GM19025 (cell line): ENCODE data around the gene PKP3.

Experiments
- ATAC-seq: cut with Tn5 transposase; IDR thresholded peaks from one replicate; pipeline ENCODE4 v1.9.1; 2021; ENCODE audit warnings: mild to moderate bottlenecking, low read depth, moderate library complexity; ENCODE audit not compliant: unreplicated experiment

PKP3 gene

DNA sequence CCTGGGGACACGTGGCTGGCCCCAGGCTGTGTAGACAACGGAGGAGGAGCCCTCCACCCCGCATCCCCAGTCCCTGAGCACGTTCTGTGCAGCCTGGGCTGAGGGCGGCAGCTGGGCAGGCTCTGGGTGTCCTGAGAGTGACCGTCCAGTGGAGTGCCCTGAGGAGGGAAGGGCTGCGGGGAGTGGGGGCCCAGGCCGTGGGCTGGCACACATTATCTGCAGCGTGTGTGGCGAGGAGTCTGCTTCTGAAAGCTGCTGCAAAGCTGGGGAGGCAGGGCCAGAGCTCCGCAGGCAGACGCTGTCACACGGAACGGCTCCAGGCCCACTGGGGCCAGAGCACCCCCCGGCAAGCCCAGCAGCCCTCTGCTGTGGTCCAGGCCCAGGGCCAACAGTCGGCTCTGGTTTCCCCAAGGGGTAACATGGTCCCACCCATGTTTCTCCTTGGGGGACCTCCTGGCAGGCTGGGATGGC is 48.6 kb downstream of the PKP3 start:
- no peak for ATAC-seq

DNA sequence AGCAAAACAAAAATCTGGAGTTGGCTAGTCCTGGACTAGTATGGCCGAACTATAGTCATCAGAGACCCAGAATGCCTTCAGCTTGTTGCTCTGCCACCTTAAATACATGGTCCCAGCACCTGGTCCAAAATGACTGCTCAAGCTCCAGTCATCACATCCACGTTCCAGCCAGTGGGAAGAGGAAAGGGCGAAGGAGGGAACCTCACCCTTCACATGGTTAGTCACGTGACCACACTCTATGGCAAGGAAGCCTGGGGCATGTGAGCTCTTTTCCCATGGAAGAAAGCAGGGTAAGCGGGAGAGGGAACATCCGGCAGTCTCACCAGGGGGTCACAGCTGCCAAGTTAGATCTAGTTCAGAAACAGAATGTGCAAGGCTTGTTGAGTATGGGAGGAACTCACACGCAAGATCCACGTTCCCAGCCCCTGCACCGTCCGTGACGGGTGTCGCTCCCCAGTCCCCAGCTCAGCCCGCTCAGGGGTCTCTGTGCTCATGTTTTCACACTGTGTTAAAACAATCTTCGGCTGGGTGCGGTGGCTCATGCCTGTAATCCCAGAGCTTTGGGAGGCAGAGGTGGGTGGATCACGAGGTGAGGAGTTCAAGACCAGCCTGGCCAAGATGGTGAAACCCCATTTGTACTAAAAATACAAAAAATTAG is 49.7 kb downstream of the PKP3 start:
- ATAC-seq = no peak

DNA sequence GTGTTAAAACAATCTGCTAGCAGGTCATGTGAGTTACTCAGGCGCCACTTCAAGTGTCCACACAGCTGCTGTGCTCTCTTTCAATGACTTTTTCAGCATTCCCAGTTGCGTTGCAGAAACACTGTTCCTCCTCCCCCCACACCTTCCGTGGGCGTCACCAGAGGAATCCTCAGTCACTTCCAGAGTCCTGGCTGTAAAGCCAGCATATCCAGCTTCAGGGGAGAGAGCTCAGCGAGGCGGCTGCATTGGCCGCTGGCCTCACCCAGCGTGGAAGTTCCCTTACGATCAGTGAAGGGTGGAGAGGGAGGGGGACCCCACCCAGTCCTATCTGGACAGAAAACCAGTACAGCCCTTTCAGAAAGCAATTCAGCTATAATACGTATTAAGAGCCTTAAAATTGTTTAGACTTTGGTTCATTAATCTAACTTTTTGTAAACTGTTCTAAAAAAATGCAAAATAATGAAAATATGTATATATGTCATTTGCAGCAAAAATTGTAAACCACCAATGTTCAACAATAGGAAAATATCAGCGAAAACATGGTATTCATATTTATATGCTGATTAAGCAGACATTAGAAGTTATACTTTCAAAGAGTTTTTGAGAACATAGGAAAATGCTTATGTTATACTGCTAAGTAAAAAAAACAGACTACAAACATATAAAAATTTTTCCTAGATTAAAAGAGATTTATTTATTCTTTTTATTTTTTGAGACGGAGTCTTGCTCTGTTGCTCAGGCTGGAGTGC is 50.6 kb downstream of the PKP3 start:
- ATAC-seq = no peak

DNA sequence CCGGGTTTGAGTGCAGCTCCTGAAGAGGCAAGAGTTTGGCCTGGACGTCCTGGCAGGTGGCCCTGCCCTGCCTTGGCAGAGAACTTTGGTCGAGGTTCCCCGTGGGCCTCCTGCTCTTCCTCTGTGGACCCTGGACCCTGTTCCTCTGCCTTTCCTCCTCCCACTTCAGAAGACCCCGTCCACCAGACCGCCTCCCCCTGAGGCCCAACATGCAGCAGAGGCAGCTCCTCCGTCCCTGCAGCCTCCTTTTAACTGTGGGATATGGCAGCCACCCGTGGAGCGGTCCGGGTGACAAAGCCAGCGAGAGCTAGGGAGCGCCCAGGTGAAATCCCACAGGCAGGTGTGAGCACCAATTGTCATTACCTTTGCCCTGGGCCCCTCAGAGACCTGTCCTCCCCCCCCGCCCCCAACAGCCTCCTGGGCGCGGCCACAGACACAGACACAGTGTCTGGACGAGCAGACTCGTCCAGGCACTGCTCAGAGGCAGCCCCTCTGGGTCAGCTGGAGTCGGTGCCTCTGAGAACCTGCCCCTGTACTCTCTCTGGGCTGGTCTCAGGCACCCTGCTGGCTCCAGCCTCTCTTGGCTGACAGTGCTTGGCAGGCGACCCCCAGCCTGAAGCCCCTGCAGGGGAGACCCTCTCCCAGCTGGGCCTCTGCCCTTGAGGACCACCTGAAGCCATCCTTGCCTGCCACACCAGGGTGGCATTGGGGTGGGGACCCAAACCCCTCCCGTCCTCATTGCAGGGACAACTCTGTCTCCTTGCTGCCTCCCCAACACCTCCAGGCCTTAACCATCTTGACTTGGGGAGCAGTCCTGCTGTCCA is 52.0 kb downstream of the PKP3 start:
- no peak for ATAC-seq

DNA sequence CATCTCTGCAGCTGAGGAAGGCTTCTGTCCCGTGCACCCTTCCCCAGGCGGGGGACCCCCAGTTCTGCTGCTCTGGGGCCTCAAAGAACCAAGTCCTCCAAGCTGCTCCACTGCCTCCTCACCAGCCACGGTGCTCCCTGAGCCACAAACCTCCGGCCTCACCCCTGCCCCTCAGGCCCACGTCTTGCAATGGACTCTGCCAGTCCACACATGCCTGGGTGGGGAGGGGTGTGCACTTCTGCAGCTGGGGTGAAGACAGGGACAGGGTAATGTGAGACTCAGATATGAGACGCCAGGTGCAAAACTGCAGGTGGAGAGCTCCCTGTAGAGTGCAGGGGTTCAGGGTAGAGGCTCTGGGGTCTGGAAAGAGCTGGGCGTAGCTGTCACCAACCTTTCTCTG is 52.9 kb downstream of the PKP3 start:
- ATAC-seq = no peak

DNA sequence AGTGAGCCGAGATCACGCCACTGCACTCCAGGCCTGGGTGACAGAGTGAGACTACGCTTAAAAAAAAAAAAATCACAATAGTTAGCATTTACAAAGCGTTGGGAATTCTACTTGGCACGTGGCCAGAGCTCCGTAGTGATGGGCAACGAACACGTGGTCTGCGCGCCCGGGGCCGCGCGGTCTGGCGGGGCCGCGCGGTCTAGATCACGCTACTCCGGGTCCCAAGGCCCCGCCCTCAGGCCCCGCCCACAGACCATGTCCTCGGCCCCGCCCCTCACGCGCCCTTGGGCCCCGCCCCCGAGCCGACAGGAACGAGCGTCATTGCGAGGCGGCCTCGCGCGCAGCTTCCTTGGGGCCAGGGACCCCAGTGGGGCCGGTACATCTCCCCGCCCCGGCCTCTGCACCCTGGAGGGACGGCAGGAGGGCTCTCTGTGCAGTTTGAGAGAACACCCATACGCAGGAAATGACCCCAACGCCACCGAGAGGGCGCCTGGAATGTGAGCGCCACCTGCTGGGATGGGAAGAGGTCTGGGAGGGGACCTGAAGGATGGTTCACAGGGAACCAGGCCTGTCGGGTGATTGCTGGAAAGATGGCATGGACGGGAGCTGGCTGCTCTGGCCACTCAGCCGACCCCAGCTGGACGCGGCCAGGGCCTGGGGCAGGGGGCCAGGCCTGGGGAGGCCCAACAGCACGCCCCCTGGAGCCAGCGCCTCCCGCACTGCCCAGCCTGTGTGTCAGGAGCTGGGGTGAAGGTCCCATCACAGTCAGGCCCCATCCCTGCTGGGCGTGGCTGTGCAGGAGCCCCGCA is 54.1 kb downstream of the PKP3 start:
- ATAC-seq = peak; percentile 53

DNA sequence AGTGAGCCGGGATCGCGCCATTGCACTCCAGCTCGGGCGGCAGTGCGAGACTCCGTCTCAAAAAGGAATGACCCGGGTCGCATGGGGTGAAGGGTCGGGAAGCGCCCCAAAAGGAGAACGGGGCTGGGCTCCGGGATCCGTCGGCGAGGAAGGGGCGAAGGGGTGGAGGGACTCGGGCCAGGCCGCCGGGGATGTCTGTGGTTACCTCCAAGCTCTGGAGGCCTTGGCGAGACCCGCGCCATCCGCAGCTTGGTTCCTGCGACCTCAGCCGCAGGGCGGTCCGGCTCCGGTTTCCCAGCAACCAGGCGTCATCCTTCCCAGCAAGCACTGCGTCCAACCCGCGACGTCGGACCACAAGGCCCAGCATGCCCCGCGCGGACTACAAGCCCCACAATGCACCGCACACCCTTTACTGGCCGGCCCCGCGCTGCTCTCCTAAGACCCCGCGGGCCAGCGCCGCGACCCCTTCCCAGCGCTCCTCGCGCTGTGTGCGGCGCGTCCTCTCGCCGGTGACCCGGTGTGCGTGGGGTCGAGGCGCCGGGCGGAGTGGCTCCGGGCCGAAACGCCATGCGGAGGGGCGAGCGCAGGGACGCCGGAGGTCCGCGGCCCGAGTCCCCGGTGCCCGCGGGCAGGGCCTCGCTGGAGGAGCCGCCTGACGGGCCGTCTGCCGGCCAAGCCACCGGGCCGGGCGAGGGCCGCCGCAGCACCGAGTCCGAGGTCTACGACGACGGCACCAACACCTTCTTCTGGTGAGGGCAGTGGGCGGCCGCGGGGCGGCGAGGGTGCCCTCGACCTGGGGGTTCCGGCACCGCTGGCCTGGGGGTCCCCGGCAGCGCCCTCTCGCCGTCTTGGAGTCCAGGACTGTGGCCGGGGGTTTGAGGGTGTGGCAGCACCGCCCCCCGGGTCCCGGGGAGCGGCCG is 56.1 kb downstream of the PKP3 start, which contains the start of gene PTDSS2:
PTDSS2 (plus strand) TSS at position 391 of the 920 bp plus-strand sequence; CDS start at position 568, 177 bp downstream.
- ATAC-seq = peak; percentile 60

DNA sequence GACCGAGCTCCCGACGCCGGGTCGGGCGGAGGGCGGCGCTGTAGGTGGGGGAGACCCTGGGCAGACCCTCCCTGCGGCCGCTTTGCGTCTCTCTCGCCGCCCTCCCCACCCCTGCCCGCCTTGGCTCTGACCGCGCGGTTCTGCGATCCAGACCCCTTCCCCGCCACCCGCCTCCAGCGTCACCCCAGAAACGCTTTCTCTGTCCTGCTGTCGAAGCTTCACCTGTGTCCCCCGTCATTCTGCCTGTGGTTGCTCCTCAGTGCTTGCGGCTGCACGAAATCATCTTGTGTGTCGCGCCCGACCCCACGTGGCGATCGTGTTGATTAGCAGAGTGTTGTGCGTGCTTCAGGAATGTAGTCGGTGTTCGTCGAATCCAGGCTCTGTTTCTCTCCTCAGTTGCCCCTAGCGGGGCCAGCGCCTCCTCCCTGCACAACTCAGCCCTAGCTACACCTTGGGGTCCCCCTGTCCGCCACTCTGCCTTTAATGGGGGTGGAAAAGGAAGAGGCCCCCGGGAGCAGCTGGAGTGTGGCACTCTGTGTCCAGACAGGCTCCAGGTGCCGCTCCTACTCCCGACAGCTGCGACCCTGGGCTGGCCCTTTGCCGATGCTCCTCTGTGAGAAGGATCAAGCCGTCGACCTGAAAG is 56.9 kb downstream of the PKP3 start:
- no peak for ATAC-seq

DNA sequence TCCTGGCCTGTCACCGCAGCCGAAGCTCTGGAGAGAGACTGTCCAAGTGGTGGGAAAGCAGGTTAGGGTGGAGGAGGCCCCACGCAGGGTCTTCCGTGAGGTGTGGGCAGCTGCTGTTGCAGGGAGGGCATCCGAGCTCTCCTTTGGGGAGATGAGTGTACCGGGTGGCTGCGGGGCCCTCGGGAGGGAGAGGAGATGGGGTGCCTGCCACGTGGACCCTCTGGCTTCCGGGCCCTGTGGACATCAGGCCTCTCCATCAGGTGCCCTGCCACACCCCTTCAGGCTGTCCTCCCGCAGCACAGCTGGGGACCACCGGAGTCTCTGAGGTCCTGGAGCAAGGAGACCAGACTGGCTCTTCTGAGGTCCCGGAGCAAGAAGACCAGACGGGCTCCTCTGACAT is 57.7 kb downstream of the PKP3 start:
- no peak for ATAC-seq

DNA sequence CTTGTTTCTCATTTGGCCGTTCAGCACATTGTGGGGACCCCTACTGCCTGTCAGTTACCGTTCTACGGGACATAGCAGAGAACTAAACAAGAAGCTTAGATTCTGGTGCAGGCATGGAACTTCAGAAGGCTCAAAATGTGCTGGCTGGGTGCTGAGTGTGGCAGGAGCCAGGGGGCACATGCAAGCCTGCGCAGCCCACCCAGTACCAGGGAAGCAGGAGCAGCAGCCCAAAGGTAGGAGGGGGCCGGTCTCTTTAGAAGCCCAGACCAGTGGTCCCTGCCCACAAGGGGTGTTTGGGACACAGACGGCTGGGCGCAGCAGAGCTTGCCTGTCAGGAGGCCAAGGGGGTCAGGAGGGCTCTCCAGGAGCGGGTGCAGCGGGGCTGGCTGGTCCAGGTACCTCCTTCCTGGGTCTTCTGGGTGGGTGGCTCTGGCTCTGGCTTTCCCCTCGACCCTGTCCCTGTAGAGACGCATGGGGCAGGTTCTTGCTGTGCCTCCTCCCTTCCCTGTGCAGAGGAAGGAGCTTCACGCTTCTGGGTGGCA is 58.3 kb downstream of the PKP3 start:
- no peak for ATAC-seq

DNA sequence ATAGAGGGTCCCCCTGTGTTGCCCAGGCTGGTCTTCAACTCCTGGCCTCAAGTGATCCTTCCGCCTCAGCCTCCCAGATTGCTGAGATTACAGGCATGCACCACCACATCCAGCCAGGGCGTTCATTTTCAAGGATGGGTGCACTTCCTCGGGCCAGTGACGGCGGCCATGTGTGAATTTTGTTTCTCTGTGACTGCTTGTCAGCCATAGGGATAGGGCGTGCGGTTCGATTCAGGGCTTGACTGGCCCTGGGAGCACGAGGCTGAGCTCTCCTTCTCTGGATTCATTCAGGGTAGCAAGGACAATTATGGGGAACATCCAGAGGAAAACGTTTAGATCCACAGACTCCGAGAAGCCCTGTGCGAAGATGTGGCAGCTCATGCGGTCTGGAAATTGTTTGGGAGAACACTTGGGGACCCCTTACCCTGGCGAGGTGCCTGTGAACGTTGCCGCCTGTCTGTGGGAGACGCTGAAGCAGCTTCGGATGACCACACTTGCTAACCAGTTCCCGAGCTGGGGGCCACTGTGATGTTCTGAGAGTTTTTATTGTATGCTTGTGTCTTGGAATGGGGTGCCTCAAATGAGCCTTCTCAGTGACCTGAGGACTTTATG is 59.0 kb downstream of the PKP3 start:
- ATAC-seq = no peak

DNA sequence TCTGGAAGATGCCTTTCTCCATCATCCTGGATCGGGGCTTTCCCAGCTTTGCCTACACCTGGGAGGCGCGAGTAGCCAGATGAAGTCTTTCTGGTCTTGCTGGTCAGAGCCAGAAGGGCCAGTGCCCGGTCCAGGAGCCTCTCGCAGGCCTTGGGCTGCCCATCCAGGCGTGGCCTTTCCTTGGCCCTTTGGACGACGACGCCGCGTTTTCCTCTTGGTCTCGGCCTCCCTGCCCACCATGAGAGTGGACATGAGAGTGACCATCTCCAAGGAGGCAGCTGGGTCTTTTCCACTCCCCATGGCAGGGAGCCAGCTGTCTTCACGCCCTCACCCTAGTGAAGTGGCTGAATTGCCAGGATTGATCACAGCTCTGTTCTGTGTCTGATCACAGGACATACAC is 59.6 kb downstream of the PKP3 start:
- ATAC-seq = no peak

DNA sequence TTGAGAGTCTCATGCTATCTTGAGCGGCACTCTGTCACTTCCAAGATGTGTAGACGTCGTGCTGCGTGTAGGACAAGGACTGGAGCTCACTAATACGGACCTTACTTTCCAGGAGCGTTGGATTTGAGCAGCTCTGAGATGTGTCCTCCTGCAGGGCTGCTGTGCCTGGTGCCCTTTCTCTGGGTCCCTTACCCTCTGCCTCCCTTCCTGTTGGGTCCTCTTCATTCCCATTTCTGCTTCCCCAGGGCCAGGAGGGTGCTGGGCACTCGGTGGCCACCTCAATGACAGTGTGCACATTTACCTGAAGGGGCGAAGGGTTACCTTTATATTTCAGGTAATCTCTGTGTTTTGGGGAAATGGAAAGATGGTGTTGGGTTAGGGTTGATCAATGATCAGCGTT is 60.0 kb downstream of the PKP3 start:
- ATAC-seq = no peak
